Right lobe of liver (tissue), 4 donors: ENCODE results near the gene SNX21.

Experiments
- POLR2A ChIP-seq: fragments of 450-650 bp; IDR thresholded peaks from one replicate; pipeline ENCODE4 v1.6.1; 2017; ENCODE audit warnings: antibody characterized with exemption, mild to moderate bottlenecking
- TF ChIP-seq, protein P1 (sequence below), 4 donors: fragments of 200-600 bp in 3 of 4; fragments of 450-650 bp in 1 of 4; IDR thresholded peaks; one replicate each; pipeline versions ENCODE4 v1.5.1 to v1.8.0; 2016 to 2022; ENCODE audit warnings: antibody characterized with exemption in 4 of 4, mild to moderate bottlenecking in 2 of 4
- donor health status: DM: no; HTN: no; CAD: no.
- donor health status: DM: no; HTN: no; CAD: no.
- donor health status: DM: no; HTN: yes; CAD: no.

GRCh38 chr20:45833030-45833882, at the start of gene SNX21:
- TF ChIP-seq, protein P1, sequence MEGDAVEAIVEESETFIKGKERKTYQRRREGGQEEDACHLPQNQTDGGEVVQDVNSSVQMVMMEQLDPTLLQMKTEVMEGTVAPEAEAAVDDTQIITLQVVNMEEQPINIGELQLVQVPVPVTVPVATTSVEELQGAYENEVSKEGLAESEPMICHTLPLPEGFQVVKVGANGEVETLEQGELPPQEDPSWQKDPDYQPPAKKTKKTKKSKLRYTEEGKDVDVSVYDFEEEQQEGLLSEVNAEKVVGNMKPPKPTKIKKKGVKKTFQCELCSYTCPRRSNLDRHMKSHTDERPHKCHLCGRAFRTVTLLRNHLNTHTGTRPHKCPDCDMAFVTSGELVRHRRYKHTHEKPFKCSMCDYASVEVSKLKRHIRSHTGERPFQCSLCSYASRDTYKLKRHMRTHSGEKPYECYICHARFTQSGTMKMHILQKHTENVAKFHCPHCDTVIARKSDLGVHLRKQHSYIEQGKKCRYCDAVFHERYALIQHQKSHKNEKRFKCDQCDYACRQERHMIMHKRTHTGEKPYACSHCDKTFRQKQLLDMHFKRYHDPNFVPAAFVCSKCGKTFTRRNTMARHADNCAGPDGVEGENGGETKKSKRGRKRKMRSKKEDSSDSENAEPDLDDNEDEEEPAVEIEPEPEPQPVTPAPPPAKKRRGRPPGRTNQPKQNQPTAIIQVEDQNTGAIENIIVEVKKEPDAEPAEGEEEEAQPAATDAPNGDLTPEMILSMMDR (IDR thresholded peaks at IDR 0.05): no peak
- TF ChIP-seq POLR2A: peak; percentile 66
